ENCODE data around the gene FGF6.

- no peak for TF ChIP-seq CTCF (IDR thresholded peaks at IDR 0.05; ENCODE audit: low read depth, low read length, poor library complexity, severe bottlenecking)
- no peak for TF ChIP-seq EZH2phosphoT487 (IDR thresholded peaks at IDR 0.05; ENCODE audit: borderline replicate concordance, low read length)
These were observed 57.0 kb downstream of the FGF6 start for GRCh38 chr12:4388662-4389061.

Measured in DOHH2 (cell line).